ENCODE data around the gene PREB. TPM values are rescaled to one million over a fixed set of nuclear protein-coding genes. Genes with fewer than 3 reads are reported as not detected.

PREB gene
- total and polyA plus RNA-seq, 2 of the 13 experiments (the other 11 are each of a cell fraction or from before 2014, with no cell fraction given), result 112 to 192 TPM

DNA sequence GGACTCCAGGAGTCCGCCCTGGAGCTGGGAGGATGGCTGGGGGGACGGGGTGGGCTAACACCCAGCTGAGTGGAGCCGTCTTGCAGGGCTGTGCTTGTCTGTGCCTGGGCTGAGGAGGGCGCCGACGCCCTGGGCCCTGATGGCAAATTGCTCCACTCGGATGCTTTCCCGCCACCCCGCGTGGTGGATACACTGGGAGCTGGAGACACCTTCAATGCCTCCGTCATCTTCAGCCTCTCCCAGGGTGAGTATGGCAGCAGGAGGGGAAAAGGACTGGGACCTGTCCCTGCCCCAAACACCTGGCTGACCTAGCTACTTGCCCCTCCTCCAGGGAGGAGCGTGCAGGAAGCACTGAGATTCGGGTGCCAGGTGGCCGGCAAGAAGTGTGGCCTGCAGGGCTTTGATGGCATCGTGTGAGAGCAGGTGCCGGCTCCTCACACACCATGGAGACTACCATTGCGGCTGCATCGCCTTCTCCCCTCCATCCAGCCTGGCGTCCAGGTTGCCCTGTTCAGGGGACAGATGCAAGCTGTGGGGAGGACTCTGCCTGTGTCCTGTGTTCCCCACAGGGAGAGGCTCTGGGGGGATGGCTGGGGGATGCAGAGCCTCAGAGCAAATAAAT is 35.0 kb downstream of the PREB start (continued):
- TF ChIP-seq, protein P1, sequence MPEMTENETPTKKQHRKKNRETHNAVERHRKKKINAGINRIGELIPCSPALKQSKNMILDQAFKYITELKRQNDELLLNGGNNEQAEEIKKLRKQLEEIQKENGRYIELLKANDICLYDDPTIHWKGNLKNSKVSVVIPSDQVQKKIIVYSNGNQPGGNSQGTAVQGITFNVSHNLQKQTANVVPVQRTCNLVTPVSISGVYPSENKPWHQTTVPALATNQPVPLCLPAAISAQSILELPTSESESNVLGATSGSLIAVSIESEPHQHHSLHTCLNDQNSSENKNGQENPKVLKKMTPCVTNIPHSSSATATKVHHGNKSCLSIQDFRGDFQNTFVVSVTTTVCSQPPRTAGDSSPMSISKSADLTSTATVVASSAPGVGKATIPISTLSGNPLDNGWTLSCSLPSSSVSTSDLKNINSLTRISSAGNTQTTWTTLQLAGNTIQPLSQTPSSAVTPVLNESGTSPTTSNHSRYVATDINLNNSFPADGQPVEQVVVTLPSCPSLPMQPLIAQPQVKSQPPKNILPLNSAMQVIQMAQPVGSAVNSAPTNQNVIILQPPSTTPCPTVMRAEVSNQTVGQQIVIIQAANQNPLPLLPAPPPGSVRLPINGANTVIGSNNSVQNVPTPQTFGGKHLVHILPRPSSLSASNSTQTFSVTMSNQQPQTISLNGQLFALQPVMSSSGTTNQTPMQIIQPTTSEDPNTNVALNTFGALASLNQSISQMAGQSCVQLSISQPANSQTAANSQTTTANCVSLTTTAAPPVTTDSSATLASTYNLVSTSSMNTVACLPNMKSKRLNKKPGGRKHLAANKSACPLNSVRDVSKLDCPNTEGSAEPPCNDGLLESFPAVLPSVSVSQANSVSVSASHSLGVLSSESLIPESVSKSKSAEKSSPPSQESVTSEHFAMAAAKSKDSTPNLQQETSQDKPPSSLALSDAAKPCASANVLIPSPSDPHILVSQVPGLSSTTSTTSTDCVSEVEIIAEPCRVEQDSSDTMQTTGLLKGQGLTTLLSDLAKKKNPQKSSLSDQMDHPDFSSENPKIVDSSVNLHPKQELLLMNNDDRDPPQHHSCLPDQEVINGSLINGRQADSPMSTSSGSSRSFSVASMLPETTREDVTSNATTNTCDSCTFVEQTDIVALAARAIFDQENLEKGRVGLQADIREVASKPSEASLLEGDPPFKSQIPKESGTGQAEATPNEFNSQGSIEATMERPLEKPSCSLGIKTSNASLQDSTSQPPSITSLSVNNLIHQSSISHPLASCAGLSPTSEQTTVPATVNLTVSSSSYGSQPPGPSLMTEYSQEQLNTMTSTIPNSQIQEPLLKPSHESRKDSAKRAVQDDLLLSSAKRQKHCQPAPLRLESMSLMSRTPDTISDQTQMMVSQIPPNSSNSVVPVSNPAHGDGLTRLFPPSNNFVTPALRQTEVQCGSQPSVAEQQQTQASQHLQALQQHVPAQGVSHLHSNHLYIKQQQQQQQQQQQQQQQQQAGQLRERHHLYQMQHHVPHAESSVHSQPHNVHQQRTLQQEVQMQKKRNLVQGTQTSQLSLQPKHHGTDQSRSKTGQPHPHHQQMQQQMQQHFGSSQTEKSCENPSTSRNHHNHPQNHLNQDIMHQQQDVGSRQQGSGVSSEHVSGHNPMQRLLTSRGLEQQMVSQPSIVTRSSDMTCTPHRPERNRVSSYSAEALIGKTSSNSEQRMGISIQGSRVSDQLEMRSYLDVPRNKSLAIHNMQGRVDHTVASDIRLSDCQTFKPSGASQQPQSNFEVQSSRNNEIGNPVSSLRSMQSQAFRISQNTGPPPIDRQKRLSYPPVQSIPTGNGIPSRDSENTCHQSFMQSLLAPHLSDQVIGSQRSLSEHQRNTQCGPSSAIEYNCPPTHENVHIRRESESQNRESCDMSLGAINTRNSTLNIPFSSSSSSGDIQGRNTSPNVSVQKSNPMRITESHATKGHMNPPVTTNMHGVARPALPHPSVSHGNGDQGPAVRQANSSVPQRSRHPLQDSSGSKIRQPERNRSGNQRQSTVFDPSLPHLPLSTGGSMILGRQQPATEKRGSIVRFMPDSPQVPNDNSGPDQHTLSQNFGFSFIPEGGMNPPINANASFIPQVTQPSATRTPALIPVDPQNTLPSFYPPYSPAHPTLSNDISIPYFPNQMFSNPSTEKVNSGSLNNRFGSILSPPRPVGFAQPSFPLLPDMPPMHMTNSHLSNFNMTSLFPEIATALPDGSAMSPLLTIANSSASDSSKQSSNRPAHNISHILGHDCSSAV (CRISPR knock-in tag; IDR thresholded peaks at IDR 0.05; ENCODE audit: borderline replicate concordance), result no peak
- TF ChIP-seq STAG1 (CRISPR knock-in tag; IDR thresholded peaks at IDR 0.05) (no peak), HIVEP1 (CRISPR knock-in tag; IDR thresholded peaks at IDR 0.05) (no peak), ETV5 (CRISPR knock-in tag; IDR thresholded peaks at IDR 0.05; ENCODE audit: borderline replicate concordance) (no peak), PAF1 (CRISPR knock-in tag; IDR thresholded peaks at IDR 0.05) (0 out of 2 replicates have a peak, but pooled peaks have one; percentile 29), ZNF263 (CRISPR knock-in tag; IDR thresholded peaks at IDR 0.05) (no peak), SIN3B (IDR thresholded peaks at IDR 0.05; ENCODE audit: low read length) (no peak), EP300 (IDR thresholded peaks at IDR 0.05; ENCODE audit: low read depth in 2 of 2, low read length in 2 of 2) (no peak), EP300 (CRISPR knock-in tag; IDR thresholded peaks at IDR 0.05; ENCODE audit: borderline replicate concordance) (no peak), ZNF777 (CRISPR knock-in tag; IDR thresholded peaks at IDR 0.05) (no peak), RFX3 (CRISPR knock-in tag; IDR thresholded peaks at IDR 0.05) (no peak), ONECUT2 (CRISPR knock-in tag; IDR thresholded peaks at IDR 0.05) (no peak), ZNF317 (CRISPR knock-in tag; IDR thresholded peaks at IDR 0.05) (no peak)
- TF ChIP-seq, protein P2, sequence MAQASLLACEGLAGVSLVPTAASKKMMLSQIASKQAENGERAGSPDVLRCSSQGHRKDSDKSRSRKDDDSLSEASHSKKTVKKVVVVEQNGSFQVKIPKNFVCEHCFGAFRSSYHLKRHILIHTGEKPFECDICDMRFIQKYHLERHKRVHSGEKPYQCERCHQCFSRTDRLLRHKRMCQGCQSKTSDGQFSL (CRISPR knock-in tag; IDR thresholded peaks at IDR 0.05), result no peak
- TF ChIP-seq, protein P3, sequence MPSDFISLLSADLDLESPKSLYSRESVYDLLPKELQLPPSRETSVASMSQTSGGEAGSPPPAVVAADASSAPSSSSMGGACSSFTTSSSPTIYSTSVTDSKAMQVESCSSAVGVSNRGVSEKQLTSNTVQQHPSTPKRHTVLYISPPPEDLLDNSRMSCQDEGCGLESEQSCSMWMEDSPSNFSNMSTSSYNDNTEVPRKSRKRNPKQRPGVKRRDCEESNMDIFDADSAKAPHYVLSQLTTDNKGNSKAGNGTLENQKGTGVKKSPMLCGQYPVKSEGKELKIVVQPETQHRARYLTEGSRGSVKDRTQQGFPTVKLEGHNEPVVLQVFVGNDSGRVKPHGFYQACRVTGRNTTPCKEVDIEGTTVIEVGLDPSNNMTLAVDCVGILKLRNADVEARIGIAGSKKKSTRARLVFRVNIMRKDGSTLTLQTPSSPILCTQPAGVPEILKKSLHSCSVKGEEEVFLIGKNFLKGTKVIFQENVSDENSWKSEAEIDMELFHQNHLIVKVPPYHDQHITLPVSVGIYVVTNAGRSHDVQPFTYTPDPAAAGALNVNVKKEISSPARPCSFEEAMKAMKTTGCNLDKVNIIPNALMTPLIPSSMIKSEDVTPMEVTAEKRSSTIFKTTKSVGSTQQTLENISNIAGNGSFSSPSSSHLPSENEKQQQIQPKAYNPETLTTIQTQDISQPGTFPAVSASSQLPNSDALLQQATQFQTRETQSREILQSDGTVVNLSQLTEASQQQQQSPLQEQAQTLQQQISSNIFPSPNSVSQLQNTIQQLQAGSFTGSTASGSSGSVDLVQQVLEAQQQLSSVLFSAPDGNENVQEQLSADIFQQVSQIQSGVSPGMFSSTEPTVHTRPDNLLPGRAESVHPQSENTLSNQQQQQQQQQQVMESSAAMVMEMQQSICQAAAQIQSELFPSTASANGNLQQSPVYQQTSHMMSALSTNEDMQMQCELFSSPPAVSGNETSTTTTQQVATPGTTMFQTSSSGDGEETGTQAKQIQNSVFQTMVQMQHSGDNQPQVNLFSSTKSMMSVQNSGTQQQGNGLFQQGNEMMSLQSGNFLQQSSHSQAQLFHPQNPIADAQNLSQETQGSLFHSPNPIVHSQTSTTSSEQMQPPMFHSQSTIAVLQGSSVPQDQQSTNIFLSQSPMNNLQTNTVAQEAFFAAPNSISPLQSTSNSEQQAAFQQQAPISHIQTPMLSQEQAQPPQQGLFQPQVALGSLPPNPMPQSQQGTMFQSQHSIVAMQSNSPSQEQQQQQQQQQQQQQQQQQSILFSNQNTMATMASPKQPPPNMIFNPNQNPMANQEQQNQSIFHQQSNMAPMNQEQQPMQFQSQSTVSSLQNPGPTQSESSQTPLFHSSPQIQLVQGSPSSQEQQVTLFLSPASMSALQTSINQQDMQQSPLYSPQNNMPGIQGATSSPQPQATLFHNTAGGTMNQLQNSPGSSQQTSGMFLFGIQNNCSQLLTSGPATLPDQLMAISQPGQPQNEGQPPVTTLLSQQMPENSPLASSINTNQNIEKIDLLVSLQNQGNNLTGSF (CRISPR knock-in tag; IDR thresholded peaks at IDR 0.05), result 0 out of 2 replicates have a peak, but pooled peaks have one; percentile 44
- TF ChIP-seq, protein P4, sequence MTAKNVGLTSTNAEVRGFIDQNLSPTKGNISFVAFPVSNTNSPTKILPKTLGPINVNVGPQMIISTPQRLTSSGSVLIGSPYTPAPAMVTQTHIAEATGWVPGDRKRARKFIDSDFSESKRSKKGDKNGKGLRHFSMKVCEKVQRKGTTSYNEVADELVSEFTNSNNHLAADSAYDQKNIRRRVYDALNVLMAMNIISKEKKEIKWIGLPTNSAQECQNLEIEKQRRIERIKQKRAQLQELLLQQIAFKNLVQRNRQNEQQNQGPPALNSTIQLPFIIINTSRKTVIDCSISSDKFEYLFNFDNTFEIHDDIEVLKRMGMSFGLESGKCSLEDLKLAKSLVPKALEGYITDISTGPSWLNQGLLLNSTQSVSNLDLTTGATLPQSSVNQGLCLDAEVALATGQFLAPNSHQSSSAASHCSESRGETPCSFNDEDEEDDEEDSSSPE (CRISPR knock-in tag; IDR thresholded peaks at IDR 0.05), result no peak

All from HepG2 (cell line).